ENCODE measurements around the gene KLF11. TPM values are rescaled to one million over a fixed set of nuclear protein-coding genes. Genes with fewer than 3 reads are reported as not detected.

KLF11 gene
- total RNA-seq, 2 experiments from 2014 or later: 26.7 to 29.6 TPM

DNA sequence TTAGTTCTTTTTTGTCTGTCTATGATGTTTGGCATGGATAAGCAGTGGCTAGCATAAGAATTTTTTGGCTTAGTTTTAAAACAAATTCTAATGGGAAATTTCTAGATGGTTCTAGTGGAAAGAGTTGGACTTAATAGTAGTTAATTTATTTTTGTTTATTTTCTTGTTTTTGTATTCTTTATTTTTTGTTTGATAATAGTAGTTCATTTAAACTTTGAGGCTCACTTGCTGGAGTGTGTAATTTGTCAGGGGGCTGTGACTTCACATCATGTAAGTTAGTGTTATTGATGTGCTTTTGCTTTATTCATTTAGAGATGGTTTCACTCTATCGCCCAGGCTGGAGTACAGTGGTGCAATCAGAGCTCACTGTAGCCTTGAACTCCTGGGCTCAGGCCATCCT, 43.7 kb upstream of the KLF11 start:
- Histone ChIP-seq H3K27me3 (ENCODE audit: control insufficient read depth in 1 of 2, insufficient read depth in 2 of 2, low read length in 2 of 2) (no peaks in the 10 kb centered on the region), H3K4me1 (ENCODE audit: insufficient read depth, low read length) (no peaks in the 10 kb centered on the region), H3K9me3 (ENCODE audit: control insufficient read depth in 1 of 2, insufficient read depth in 1 of 2, low read length in 2 of 2) (no peaks in the 10 kb centered on the region), H3K36me3 (ENCODE audit: insufficient read depth, low read length) (no peaks in the 10 kb centered on the region), H3K27ac (ENCODE audit: low read depth in 1 of 2, low read length in 2 of 2) (no peak overlapping the region), H3K4me3 (ENCODE audit: low read length) (no peak overlapping the region)
- CTCF ChIA-PET: no interaction called here
- Mint-ChIP-seq H3K4me3 (no peak overlapping the region), H3K27me3 (peaks cover under 1% of the 10 kb centered on the region), H3K9me3 (no peaks in the 10 kb centered on the region), H3K27ac (no peak overlapping the region), H3K4me1 (ENCODE audit: low read depth) (no peaks in the 10 kb centered on the region), H3K36me3 (ENCODE audit: low read depth) (no peaks in the 10 kb centered on the region)
- POLR2A ChIA-PET: no interaction called here
- DNase-seq (no peak), ATAC-seq (ENCODE audit: poor library complexity) (no peak)
- TF ChIP-seq, protein P1, sequence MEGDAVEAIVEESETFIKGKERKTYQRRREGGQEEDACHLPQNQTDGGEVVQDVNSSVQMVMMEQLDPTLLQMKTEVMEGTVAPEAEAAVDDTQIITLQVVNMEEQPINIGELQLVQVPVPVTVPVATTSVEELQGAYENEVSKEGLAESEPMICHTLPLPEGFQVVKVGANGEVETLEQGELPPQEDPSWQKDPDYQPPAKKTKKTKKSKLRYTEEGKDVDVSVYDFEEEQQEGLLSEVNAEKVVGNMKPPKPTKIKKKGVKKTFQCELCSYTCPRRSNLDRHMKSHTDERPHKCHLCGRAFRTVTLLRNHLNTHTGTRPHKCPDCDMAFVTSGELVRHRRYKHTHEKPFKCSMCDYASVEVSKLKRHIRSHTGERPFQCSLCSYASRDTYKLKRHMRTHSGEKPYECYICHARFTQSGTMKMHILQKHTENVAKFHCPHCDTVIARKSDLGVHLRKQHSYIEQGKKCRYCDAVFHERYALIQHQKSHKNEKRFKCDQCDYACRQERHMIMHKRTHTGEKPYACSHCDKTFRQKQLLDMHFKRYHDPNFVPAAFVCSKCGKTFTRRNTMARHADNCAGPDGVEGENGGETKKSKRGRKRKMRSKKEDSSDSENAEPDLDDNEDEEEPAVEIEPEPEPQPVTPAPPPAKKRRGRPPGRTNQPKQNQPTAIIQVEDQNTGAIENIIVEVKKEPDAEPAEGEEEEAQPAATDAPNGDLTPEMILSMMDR (IDR thresholded peaks at IDR 0.05): no peak
- intact Hi-C loops (cut with DNase I, micrococcal nuclease): no loop called here

DNA sequence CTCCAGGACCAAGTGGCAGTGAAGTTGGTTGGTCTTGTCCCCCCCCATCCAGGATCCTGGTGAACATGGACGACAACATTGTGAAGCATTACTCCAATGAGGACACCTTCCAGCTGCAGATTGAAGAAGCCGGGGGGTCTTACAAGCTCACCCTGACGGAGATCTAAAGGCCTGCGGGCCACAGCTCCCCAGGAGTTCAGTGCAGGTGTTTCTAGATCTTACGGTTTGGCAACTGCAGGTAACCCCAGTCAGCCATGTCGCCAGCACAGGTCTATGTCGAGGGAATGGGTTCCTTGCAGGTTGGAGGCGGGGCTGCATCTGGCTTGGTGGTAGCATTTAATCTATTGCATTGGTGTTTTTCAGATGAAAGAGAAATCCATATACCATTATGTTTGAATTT, 42.8 kb upstream of the KLF11 start:
- H3K36me3 Mint-ChIP-seq (ENCODE audit: low read depth): no peaks in the 10 kb centered on the region
- Histone ChIP-seq H3K4me1 (ENCODE audit: insufficient read depth, low read length) (no peaks in the 10 kb centered on the region), H3K27ac (ENCODE audit: low read depth in 1 of 2, low read length in 2 of 2) (no peak overlapping the region), H3K9me3 (ENCODE audit: control insufficient read depth in 1 of 2, insufficient read depth in 1 of 2, low read length in 2 of 2) (no peaks in the 10 kb centered on the region), H3K36me3 (ENCODE audit: insufficient read depth, low read length) (no peaks in the 10 kb centered on the region), H3K27me3 (ENCODE audit: control insufficient read depth in 1 of 2, insufficient read depth in 2 of 2, low read length in 2 of 2) (no peaks in the 10 kb centered on the region), H3K4me3 (ENCODE audit: low read length) (no peak overlapping the region)
- TF ChIP-seq, protein P1 (IDR thresholded peaks at IDR 0.05): no peak
- no peak overlapping the region for H3K4me3 Mint-ChIP-seq
- POLR2A ChIA-PET: no interaction called here
- H3K4me1 Mint-ChIP-seq (ENCODE audit: low read depth): no peaks in the 10 kb centered on the region
- no peak overlapping the region for H3K27ac Mint-ChIP-seq
- H3K27me3 Mint-ChIP-seq: peaks cover 9% of the 10 kb centered on the region
- ATAC-seq (ENCODE audit: poor library complexity) (no peak), DNase-seq (no peak)
- CTCF ChIA-PET: no interaction called here
- no peaks in the 10 kb centered on the region for H3K9me3 Mint-ChIP-seq
- intact Hi-C loops (cut with DNase I, micrococcal nuclease): no loop called here

DNA sequence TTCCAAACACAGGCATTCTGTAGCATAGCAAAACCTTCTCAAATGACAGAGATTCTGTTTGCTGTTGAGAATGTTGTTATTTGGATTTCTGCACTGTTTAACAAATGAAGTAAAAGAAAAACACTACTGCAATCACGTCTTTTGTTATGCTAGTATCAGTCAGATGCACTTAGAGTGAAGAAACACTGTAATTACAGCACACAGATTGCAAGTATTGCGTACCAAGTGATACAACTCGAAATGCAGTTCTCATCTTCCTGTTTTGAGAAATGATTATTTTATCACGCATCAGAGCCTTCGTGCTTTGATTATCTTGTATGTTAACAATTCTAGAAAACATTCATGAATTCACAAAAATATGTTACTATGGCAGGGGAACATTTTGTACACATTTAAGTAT, 41.8 kb upstream of the KLF11 start:
- Histone ChIP-seq H3K27me3 (ENCODE audit: control insufficient read depth in 1 of 2, insufficient read depth in 2 of 2, low read length in 2 of 2) (no peaks in the 10 kb centered on the region), H3K4me3 (ENCODE audit: low read length) (no peak overlapping the region), H3K9me3 (ENCODE audit: control insufficient read depth in 1 of 2, insufficient read depth in 1 of 2, low read length in 2 of 2) (peaks cover 0 to 6% of the 10 kb centered on the region in 2 experiments), H3K36me3 (ENCODE audit: insufficient read depth, low read length) (no peaks in the 10 kb centered on the region), H3K27ac (ENCODE audit: low read depth in 1 of 2, low read length in 2 of 2) (no peak overlapping the region), H3K4me1 (ENCODE audit: insufficient read depth, low read length) (no peaks in the 10 kb centered on the region)
- H3K9me3 Mint-ChIP-seq: no peaks in the 10 kb centered on the region
- H3K4me3 Mint-ChIP-seq: no peak overlapping the region
- ChIA-PET POLR2A (no interaction called here), CTCF (no interaction called here)
- H3K27me3 Mint-ChIP-seq: peaks cover 14% of the 10 kb centered on the region
- TF ChIP-seq, protein P1 (IDR thresholded peaks at IDR 0.05): no peak
- no peak overlapping the region for H3K27ac Mint-ChIP-seq
- no peak for ATAC-seq (ENCODE audit: poor library complexity)
- intact Hi-C loops (cut with DNase I, micrococcal nuclease): no loop called here
- no peak for DNase-seq
- H3K4me1 Mint-ChIP-seq (ENCODE audit: low read depth): no peaks in the 10 kb centered on the region
- no peaks in the 10 kb centered on the region for H3K36me3 Mint-ChIP-seq (ENCODE audit: low read depth)

Data from CD4-positive, alpha-beta T cell (primary cell).